PC-9 (cell line): ENCODE data around the gene PDE4C. TPM values are rescaled to one million over a fixed set of nuclear protein-coding genes. Genes with fewer than 3 reads are reported as not detected.

Source experiments
- BruUV-seq: library from RNA; stranded (reverse); fragments of 400-500 nt; replicated peaks from 2 replicates; lab custom pipeline; 2021; lab: Mats Ljungman, UMichigan
- CTCF ChIA-PET: fragments of 300-600 bp; sonication (Branson Sonifier 250); formaldehyde crosslinking; loops from one replicate; lab custom pipeline; 2022; ENCODE audit warnings: antibody characterized with exemption; lab: Charles Lee
- POLR2A ChIA-PET: fragments of 300-600 bp; sonication (Branson Sonifier 250); formaldehyde crosslinking; loops from one replicate; lab custom pipeline; 2022; ENCODE audit warnings: antibody characterized with exemption; ENCODE audit not compliant: unreplicated experiment; lab: Charles Lee
- DNase-seq, 2 experiments: peaks; one replicate each; pipeline versions ENCODE4 v3.0.0 to v3.0.0-alpha.2; 2015 to 2022; ENCODE audit warnings: mixed read lengths in 1 of 2
- H2AFZ ChIP-seq: fragments of 200-600 bp; sonication (generic); 2 replicates; pipeline ENCODE4 v1.8.1; 2017; ENCODE audit warnings: antibody characterized with exemption
- H3F3A ChIP-seq: fragments of 200-600 bp; sonication (generic); 2 replicates; pipeline ENCODE4 v1.8.1; 2017; ENCODE audit warnings: antibody characterized with exemption, mild to moderate bottlenecking, low read depth; ENCODE audit not compliant: insufficient read depth
- H3K27ac ChIP-seq: fragments of 200-600 bp; sonication (generic); 2 replicates; pipeline ENCODE4 v1.6.1; 2016; ENCODE audit warnings: mixed run types
- H3K27me3 ChIP-seq: fragments of 200-600 bp; sonication (generic); 2 replicates; pipeline ENCODE4 v1.6.1; 2016; ENCODE audit warnings: low read depth, mixed run types; ENCODE audit not compliant: insufficient read depth
- H3K36me3 ChIP-seq: fragments of 200-600 bp; sonication (generic); 2 replicates; pipeline ENCODE4 v1.6.1; 2016; ENCODE audit warnings: low read depth, mixed run types
- H3K4me1 ChIP-seq: fragments of 200-600 bp; sonication (generic); replicated peaks from 2 replicates; pipeline ENCODE4 v1.6.1; 2016; ENCODE audit warnings: mixed run types; ENCODE audit not compliant: insufficient read depth
- H3K4me2 ChIP-seq: fragments of 200-600 bp; sonication (generic); 2 replicates; pipeline ENCODE4 v1.6.1; 2017; ENCODE audit warnings: mixed run types
- H3K4me3 ChIP-seq: fragments of 200-600 bp; sonication (generic); 2 replicates; pipeline ENCODE4 v1.6.1; 2016; ENCODE audit warnings: mixed run types
- H3K79me2 ChIP-seq: fragments of 200-600 bp; sonication (generic); 2 replicates; pipeline ENCODE4 v1.6.1; 2017; ENCODE audit warnings: low read depth, mixed run types
- H3K9me2 ChIP-seq: fragments of 200-600 bp; sonication (generic); 2 replicates; pipeline ENCODE4 v1.8.1; 2017; ENCODE audit warnings: mild to moderate bottlenecking; ENCODE audit not compliant: insufficient read depth
- H3K9me3 ChIP-seq: fragments of 200-600 bp; sonication (generic); 2 replicates; pipeline ENCODE4 v1.8.1; 2016; ENCODE audit warnings: low read depth; ENCODE audit not compliant: insufficient read depth
- H4K20me1 ChIP-seq: fragments of 200-600 bp; sonication (generic); 2 replicates; pipeline ENCODE4 v1.8.1; 2017; ENCODE audit not compliant: insufficient read depth
- EZH2 ChIP-seq: fragments of 200-600 bp; sonication (generic); IDR thresholded peaks from 2 replicates; pipeline ENCODE4 v1.8.0; 2017; ENCODE audit warnings: antibody characterized with exemption, low read depth
- intact Hi-C: fragments of 100-400 bp; cut with micrococcal nuclease; formaldehyde crosslinking; loops from one replicate; pipeline ENCODE4 v1.10.0; 2022; ENCODE audit not compliant: unreplicated experiment
- total RNA-seq: library from RNA; stranded (reverse); gene quantifications from 2 replicates; pipeline ENCODE4 v1.2.3, GENCODE V29; 2021
- TF ChIP-seq, protein P1 (sequence below): fragments of 200-600 bp; sonication (generic); conservative IDR thresholded peaks from 2 replicates; pipeline ENCODE4 v1.6.1; 2017; ENCODE audit warnings: mixed run types, antibody characterized with exemption, mild to moderate bottlenecking, moderate library complexity

Gene PDE4C
- total RNA-seq, 1 experiment from 2014 or later: 2.2 TPM

DNA sequence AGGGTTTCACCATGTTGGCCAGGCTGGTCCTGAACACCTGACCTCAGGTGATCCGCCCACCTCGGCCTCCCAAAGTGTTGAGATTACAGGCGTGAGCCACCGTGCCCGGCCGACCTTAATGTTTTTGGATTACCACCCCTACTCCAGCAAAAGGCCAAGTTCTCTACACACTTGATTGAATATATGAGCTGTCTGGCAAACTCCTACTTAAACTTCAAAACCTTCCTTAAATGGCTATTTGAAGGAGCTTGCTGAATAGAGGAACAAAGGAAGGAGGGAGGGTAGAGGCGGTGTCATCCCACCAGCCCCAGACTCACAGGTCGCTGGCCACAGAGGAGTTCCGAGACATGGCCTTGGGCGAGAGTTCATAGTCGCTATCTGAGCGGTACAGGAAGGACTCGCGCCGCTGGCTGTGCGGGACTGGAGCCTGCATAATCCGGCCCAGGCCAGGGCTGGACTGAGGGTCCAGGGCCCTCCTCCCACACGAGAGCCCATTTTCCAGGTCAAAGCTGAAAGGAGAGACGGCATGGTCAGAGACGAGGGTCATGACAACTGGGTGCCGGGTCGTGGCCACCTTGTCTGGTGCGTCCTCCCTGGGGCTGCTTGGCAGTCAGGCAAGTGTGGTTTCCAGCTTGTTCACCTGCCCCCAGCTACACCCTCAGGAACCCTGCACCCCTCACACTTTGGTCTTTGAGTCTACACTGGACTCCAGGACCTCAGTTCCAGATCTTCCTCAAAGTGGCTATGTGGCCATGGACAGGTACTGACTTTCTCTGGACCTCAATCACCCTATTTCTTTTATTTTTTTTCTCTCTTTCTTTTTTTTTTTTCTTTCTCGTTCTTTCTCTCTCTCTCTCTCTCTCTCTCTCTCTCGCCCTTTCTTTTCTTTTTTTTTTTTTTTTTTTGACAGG is 4.2 kb downstream of the PDE4C start:
- Histone ChIP-seq H3K4me1 (0 out of 2 replicates have a peak, but pooled peaks cover 3% of the 10 kb centered on the region), H3K36me3 (no peaks in the 10 kb centered on the region), H3K27me3 (no peaks in the 10 kb centered on the region), H3K4me2 (no peak overlapping the region), H4K20me1 (no peaks in the 10 kb centered on the region), H3K27ac (no peak overlapping the region), H3K9me2 (no peaks in the 10 kb centered on the region), H3F3A (peaks cover 22% of the 10 kb centered on the region), H3K79me2 (no peaks in the 10 kb centered on the region), H2AFZ (no peak overlapping the region), H3K4me3 (no peak overlapping the region), H3K9me3 (no peaks in the 10 kb centered on the region)
- DNase-seq: no peak
- BruUV-seq: no TSS peak
- intact Hi-C loops: no loop called here
- POLR2A ChIA-PET: no interaction called here
- CTCF ChIA-PET: interaction anchor here (1.4 kb wide), 1 partner anchor 14 kb away, joined by 19 read pairs; no protein-coding TSS in a partner anchor
- no peak for TF ChIP-seq EZH2
- TF ChIP-seq, protein P1, sequence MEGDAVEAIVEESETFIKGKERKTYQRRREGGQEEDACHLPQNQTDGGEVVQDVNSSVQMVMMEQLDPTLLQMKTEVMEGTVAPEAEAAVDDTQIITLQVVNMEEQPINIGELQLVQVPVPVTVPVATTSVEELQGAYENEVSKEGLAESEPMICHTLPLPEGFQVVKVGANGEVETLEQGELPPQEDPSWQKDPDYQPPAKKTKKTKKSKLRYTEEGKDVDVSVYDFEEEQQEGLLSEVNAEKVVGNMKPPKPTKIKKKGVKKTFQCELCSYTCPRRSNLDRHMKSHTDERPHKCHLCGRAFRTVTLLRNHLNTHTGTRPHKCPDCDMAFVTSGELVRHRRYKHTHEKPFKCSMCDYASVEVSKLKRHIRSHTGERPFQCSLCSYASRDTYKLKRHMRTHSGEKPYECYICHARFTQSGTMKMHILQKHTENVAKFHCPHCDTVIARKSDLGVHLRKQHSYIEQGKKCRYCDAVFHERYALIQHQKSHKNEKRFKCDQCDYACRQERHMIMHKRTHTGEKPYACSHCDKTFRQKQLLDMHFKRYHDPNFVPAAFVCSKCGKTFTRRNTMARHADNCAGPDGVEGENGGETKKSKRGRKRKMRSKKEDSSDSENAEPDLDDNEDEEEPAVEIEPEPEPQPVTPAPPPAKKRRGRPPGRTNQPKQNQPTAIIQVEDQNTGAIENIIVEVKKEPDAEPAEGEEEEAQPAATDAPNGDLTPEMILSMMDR: no peak

DNA sequence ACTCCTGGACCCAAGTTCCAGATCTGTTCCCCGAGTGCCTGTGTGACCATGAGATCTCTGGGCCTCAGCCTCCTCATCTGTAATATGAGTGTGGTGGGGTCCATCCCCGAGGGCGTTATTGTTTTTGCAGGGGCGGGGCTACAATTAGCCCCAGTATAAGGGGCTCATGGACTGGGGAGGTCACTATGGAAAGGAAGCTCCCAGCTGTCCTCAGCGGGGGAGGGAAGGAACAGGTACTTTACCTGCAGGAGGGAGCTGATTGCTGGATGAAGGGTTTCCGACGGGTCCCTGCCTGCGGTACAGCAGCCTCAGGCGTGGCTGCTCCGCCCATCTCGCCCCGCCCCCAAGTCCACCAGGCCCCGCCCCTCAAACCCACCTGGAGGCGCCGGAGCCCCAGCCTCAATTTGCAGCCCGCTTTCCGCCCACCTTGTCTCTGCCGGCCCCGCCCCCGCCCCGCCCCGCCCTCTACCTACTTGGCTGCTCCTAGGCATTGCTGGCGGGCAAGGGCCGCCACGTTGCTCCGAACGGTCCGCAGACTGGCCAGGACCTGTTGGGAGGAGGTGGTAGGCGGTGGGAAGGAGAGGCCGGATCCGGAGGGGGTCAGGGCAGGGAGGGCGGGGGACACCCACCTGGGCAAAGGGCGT is 5.5 kb downstream of the PDE4C start:
- H3K9me3 ChIP-seq: no peaks in the 10 kb centered on the region
- no peaks in the 10 kb centered on the region for H3K36me3 ChIP-seq
- peak overlapping the region; percentile 17; the same call in 1 of the 2 replicates for H3K4me2 ChIP-seq
- intact Hi-C loops: no loop called here
- H3K79me2 ChIP-seq: no peaks in the 10 kb centered on the region
- H2AFZ ChIP-seq: no peak overlapping the region
- no peaks in the 10 kb centered on the region for H3K27me3 ChIP-seq
- ChIA-PET CTCF (no interaction called here), POLR2A (no interaction called here)
- no peak overlapping the region for H3K27ac ChIP-seq
- BruUV-seq: no TSS peak
- DNase-seq: no peak
- H3K4me3 ChIP-seq: no peak overlapping the region
- 0 out of 2 replicates have a peak, but pooled peaks cover 3% of the 10 kb centered on the region for H3K4me1 ChIP-seq
- H3F3A ChIP-seq: peaks cover 22% of the 10 kb centered on the region
- no peak for TF ChIP-seq EZH2
- TF ChIP-seq, protein P1: no peak
- H3K9me2 ChIP-seq: no peaks in the 10 kb centered on the region
- H4K20me1 ChIP-seq: no peaks in the 10 kb centered on the region

DNA sequence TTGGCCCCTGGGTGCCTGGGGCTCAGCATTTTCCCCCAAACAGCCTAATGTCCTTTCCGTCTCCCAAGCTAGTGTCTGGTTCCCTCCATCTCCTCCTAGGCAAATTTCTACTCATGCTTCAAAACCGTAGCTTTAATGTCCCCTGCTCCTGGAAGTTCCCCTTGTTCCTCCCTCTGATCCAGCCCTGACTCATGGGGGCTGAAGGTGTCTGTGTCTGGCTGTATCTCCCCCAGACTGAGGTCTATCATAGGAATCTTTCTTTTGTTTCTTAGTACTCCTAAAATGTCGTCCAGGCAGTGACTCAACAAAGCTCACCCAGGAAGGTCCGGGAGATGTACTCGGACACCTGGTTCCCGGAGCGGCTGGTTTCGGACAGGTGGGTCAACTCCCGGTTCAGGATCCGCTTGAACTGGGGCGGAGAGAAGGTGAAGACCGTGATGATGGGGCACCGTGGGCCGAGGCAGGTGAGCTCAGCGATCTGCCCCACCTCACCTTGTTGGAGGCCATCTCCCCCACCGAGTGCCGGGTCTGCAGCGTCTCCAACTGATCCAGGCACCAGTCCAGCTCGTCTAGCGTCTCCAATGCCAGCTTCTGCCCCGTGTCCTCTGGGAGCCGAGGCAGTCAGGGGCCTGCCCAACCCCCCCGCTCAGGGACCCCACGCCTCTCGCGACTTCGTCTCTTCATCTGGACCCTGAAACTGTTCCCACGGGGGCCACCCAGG is 6.2 kb downstream of the PDE4C start:
- Histone ChIP-seq H4K20me1 (no peaks in the 10 kb centered on the region), H3K9me3 (no peaks in the 10 kb centered on the region), H3K36me3 (no peaks in the 10 kb centered on the region), H2AFZ (no peak overlapping the region), H3K4me2 (no peak overlapping the region), H3F3A (peaks cover 29% of the 10 kb centered on the region), H3K27me3 (no peaks in the 10 kb centered on the region), H3K4me3 (no peak overlapping the region), H3K4me1 (peaks cover 9% of the 10 kb centered on the region), H3K27ac (no peak overlapping the region), H3K79me2 (no peaks in the 10 kb centered on the region), H3K9me2 (no peaks in the 10 kb centered on the region)
- no peak for TF ChIP-seq EZH2
- TF ChIP-seq, protein P1: no peak
- no peak for DNase-seq
- no TSS peak for BruUV-seq
- ChIA-PET POLR2A (no interaction called here), CTCF (no interaction called here)
- intact Hi-C loops: no loop called here
